Naive thymus-derived CD4-positive, alpha-beta T cell (primary cell): ENCODE results near the gene FOXQ1. TPM values are rescaled to one million over a fixed set of nuclear protein-coding genes. Genes with fewer than 3 reads are reported as not detected.

Source experiments
- ATAC-seq: fragments of 150-1000 bp; cut with Tn5 transposase; 2 replicates; pipeline ENCODE4 v1.10.0; 2021; ENCODE audit warnings: mild to moderate bottlenecking, moderate library complexity
- CTCF ChIA-PET: fragments of 350-600 bp; sonication (Branson Sonifier 250); formaldehyde crosslinking; loops from one replicate; lab custom pipeline; 2021; ENCODE audit warnings: antibody characterized with exemption; lab: Charles Lee
- POLR2A ChIA-PET: fragments of 350-600 bp; sonication (Branson Sonifier 250); formaldehyde crosslinking; loops from one replicate; lab custom pipeline; 2021; ENCODE audit warnings: antibody characterized with exemption, inconsistent platforms; lab: Charles Lee
- DNase-seq, 9 donors: peaks; one replicate each; pipeline versions ENCODE4 v3.0.0 to v3.0.0-alpha.2; 2020 to 2022; ENCODE audit warnings: mixed read lengths in 1 of 9
- H3K27ac ChIP-seq: one replicate; pipeline ENCODE4 v1.7.0; 2013; ENCODE audit warnings: mild to moderate bottlenecking, low read depth, low read length, moderate library complexity
- H3K27me3 ChIP-seq, 2 donors: one replicate each; pipeline ENCODE4 v1.7.0; 2013; ENCODE audit warnings: low read length in 2 of 2, mild to moderate bottlenecking in 2 of 2, moderate library complexity in 2 of 2; ENCODE audit not compliant: control insufficient read depth in 2 of 2, insufficient read depth in 2 of 2
- H3K36me3 ChIP-seq, 3 experiments: 1 replicate in 2 of 3; 2 replicates in 1 of 3; pipeline ENCODE4 v1.7.0; 2013; ENCODE audit warnings: low read length in 3 of 3, mild to moderate bottlenecking in 3 of 3, moderate library complexity in 1 of 3; ENCODE audit not compliant: insufficient read depth in 3 of 3, control insufficient read depth in 2 of 3
- H3K4me1 ChIP-seq, 2 donors: one replicate each; pipeline ENCODE4 v1.7.0; 2013; ENCODE audit warnings: low read length in 2 of 2, mild to moderate bottlenecking in 2 of 2, moderate library complexity in 1 of 2; ENCODE audit not compliant: control insufficient read depth in 2 of 2, insufficient read depth in 2 of 2
- H3K4me3 ChIP-seq: 2 replicates; pipeline ENCODE4 v1.7.0; 2013; ENCODE audit warnings: mild to moderate bottlenecking, low read length
- H3K9me3 ChIP-seq, 3 experiments: 1 replicate in 2 of 3; 2 replicates in 1 of 3; pipeline ENCODE4 v1.7.0; 2013; ENCODE audit warnings: low read length in 3 of 3; ENCODE audit not compliant: control insufficient read depth in 2 of 3
- H3K27ac Mint-ChIP-seq, 9 donors: one replicate each; pipeline ENCODE4 v1.8.0; 2020 to 2022; ENCODE audit warnings: mixed read lengths in 9 of 9, mild to moderate bottlenecking in 8 of 9, moderate library complexity in 5 of 9, inconsistent platforms in 2 of 9
- H3K27me3 Mint-ChIP-seq, 5 donors: one replicate each; pipeline ENCODE4 v1.8.0; 2021 to 2022; ENCODE audit warnings: mixed read lengths in 5 of 5, mild to moderate bottlenecking in 1 of 5
- H3K36me3 Mint-ChIP-seq, 5 donors: one replicate each; pipeline ENCODE4 v1.8.0; 2020 to 2022; ENCODE audit warnings: mixed read lengths in 5 of 5, mild to moderate bottlenecking in 3 of 5, inconsistent platforms in 1 of 5
- H3K4me1 Mint-ChIP-seq, 7 donors: one replicate each; pipeline ENCODE4 v1.8.0; 2020 to 2022; ENCODE audit warnings: mixed read lengths in 7 of 7, mild to moderate bottlenecking in 3 of 7, inconsistent platforms in 1 of 7
- H3K4me3 Mint-ChIP-seq, 10 donors: one replicate each; pipeline ENCODE4 v1.8.0; 2020 to 2022; ENCODE audit warnings: mild to moderate bottlenecking in 10 of 10, mixed read lengths in 10 of 10, moderate library complexity in 6 of 10, inconsistent platforms in 2 of 10
- H3K9me3 Mint-ChIP-seq, 11 donors: one replicate each; pipeline ENCODE4 v1.8.0; 2020 to 2022; ENCODE audit warnings: mixed read lengths in 11 of 11, mild to moderate bottlenecking in 4 of 11, inconsistent platforms in 1 of 11, moderate library complexity in 1 of 11
- intact Hi-C, 2 donors: fragments of 100-400 bp; cut with micrococcal nuclease; formaldehyde crosslinking; loops; one replicate each; pipeline ENCODE4 v1.15.1; 2023
- polyA plus RNA-seq, 2 donors: library from polyadenylated mRNA; unstranded; fragments of 300-500 nt; fragmentation: Illumina TruSeq; gene quantifications; one replicate each; pipeline ENCODE4 v1.2.3, GENCODE V29; 2021
- total RNA-seq, 6 experiments: library from RNA in 5 of 6; stranded (reverse) in 5 of 6; gene quantifications; 1 replicate in 5 of 6; 2 replicates in 1 of 6; pipeline ENCODE4 v1.2.3 and lab custom pipeline; 2021 to 2026

The FOXQ1 gene
- total RNA-seq, result not detected
- not detected for polyA plus RNA-seq
- total RNA-seq (lab: John Stamatoyannopoulos, UW), result not detected

- Histone ChIP-seq H3K27ac (no peak within 1 kb of the TSS), H3K36me3 (no peaks in the 10 kb centered on the region), H3K4me3 (no peak within 1 kb of the TSS), H3K9me3 (no peaks in the 10 kb centered on the region), H3K27me3 (peaks cover 7 to 8% of the 10 kb centered on the region in 2 donors), H3K4me1 (no peaks in the 10 kb centered on the region)
- Mint-ChIP-seq H3K27ac (peak within 1 kb of the TSS in 1 of 9 donors; percentile 78), H3K4me3 (peak within 1 kb of the TSS; percentile 25 to 84 (median 73)), H3K9me3 (peaks cover 0 to 5% (median 0%) of the 10 kb centered on the region in 11 donors), H3K4me1 (peaks cover 21 to 40% (median 32%) of the 10 kb centered on the region in 7 donors), H3K27me3 (peaks cover 65 to 79% (median 72%) of the 10 kb centered on the region in 5 donors), H3K36me3 (peaks cover 0 to 5% (median 0%) of the 10 kb centered on the region in 5 donors)
- ATAC-seq (peak; percentile 16), DNase-seq (peak in 1 of 9 donors; percentile 28)
- CTCF ChIA-PET, result no interaction called here
- intact Hi-C loops, result loop anchor here in 1 of 2 donors (5.0 kb wide), 2 partner anchors 301 to 514 kb away; no protein-coding TSS in a partner anchor
- POLR2A ChIA-PET, result no interaction called here
Measured at GRCh38 chr6:1311400-1312202, at the start of gene FOXQ1. TSS of gene FOXQ1 (plus strand) at chr6:1312098. CDS start at chr6:1312705, 607 bp downstream.

GRCh38 chr6:1262704-1263038 is 49.2 kb upstream of the FOXQ1 start:
- ATAC-seq, result no peak
- Histone ChIP-seq H3K27ac (no peak overlapping the region), H3K4me3 (no peak overlapping the region), H3K4me1 (no peaks in the 10 kb centered on the region), H3K27me3 (no peaks in the 10 kb centered on the region), H3K36me3 (no peaks in the 10 kb centered on the region), H3K9me3 (no peaks in the 10 kb centered on the region)
- intact Hi-C loops, result no loop called here
- no peak overlapping the region for H3K27ac Mint-ChIP-seq
- H3K27me3 Mint-ChIP-seq, result peaks cover 5 to 42% (median 25%) of the 10 kb centered on the region in 5 donors
- H3K9me3 Mint-ChIP-seq, result peaks cover 0 to 2% (median 0%) of the 10 kb centered on the region in 11 donors
- peaks cover 0 to 2% (median 0%) of the 10 kb centered on the region in 7 donors for H3K4me1 Mint-ChIP-seq
- no peak overlapping the region for H3K4me3 Mint-ChIP-seq
- no peak for DNase-seq
- no peaks in the 10 kb centered on the region for H3K36me3 Mint-ChIP-seq
- ChIA-PET POLR2A (no interaction called here), CTCF (no interaction called here)

- Mint-ChIP-seq H3K27me3 (peaks cover 5 to 44% (median 25%) of the 10 kb centered on the region in 5 donors), H3K36me3 (no peaks in the 10 kb centered on the region), H3K4me1 (peaks cover 0 to 2% (median 0%) of the 10 kb centered on the region in 7 donors), H3K9me3 (peaks cover 0 to 2% (median 0%) of the 10 kb centered on the region in 11 donors), H3K4me3 (no peak overlapping the region), H3K27ac (no peak overlapping the region)
- Histone ChIP-seq H3K27ac (no peak overlapping the region), H3K4me1 (no peaks in the 10 kb centered on the region), H3K9me3 (no peaks in the 10 kb centered on the region), H3K27me3 (no peaks in the 10 kb centered on the region), H3K36me3 (no peaks in the 10 kb centered on the region), H3K4me3 (no peak overlapping the region)
- ATAC-seq (peak; percentile 51), DNase-seq (no peak)
- ChIA-PET POLR2A (no interaction called here), CTCF (no interaction called here)
- intact Hi-C loops, result no loop called here
Measured at GRCh38 chr6:1263039-1263849, 48.7 kb upstream of the FOXQ1 start.

- ChIA-PET POLR2A (no interaction called here), CTCF (no interaction called here)
- no peaks in the 10 kb centered on the region for H3K4me1 ChIP-seq
- DNase-seq, result no peak
- peaks cover 4 to 44% (median 25%) of the 10 kb centered on the region in 5 donors for H3K27me3 Mint-ChIP-seq
- H3K9me3 ChIP-seq, result no peaks in the 10 kb centered on the region
- peaks cover 0 to 2% (median 0%) of the 10 kb centered on the region in 7 donors for H3K4me1 Mint-ChIP-seq
- no peaks in the 10 kb centered on the region for H3K36me3 ChIP-seq
- H3K4me3 Mint-ChIP-seq, result no peak overlapping the region
- H3K9me3 Mint-ChIP-seq, result peaks cover 0 to 2% (median 0%) of the 10 kb centered on the region in 11 donors
- H3K27ac Mint-ChIP-seq, result no peak overlapping the region
- H3K4me3 ChIP-seq, result no peak overlapping the region
- H3K36me3 Mint-ChIP-seq, result no peaks in the 10 kb centered on the region
- no peak overlapping the region for H3K27ac ChIP-seq
- intact Hi-C loops, result no loop called here
- H3K27me3 ChIP-seq, result no peaks in the 10 kb centered on the region
- no peak for ATAC-seq
Measured at GRCh38 chr6:1263850-1264377, 48.0 kb upstream of the FOXQ1 start.

- Mint-ChIP-seq H3K9me3 (no peaks in the 10 kb centered on the region), H3K4me1 (no peaks in the 10 kb centered on the region), H3K27ac (no peak overlapping the region), H3K36me3 (no peaks in the 10 kb centered on the region), H3K27me3 (peaks cover 0 to 44% (median 25%) of the 10 kb centered on the region in 5 donors), H3K4me3 (no peak overlapping the region)
- Histone ChIP-seq H3K9me3 (no peaks in the 10 kb centered on the region), H3K4me1 (no peaks in the 10 kb centered on the region), H3K4me3 (no peak overlapping the region), H3K27me3 (no peaks in the 10 kb centered on the region), H3K36me3 (no peaks in the 10 kb centered on the region), H3K27ac (no peak overlapping the region)
- DNase-seq (no peak), ATAC-seq (no peak)
- ChIA-PET POLR2A (no interaction called here), CTCF (no interaction called here)
- intact Hi-C loops, result no loop called here
Measured at GRCh38 chr6:1264619-1265445, 47.1 kb upstream of the FOXQ1 start.

GRCh38 chr6:1266686-1267056 is 45.2 kb upstream of the FOXQ1 start:
- Mint-ChIP-seq H3K27me3 (peaks cover 0 to 41% (median 19%) of the 10 kb centered on the region in 5 donors), H3K4me1 (no peaks in the 10 kb centered on the region), H3K9me3 (peaks cover 0 to 7% (median 4%) of the 10 kb centered on the region in 11 donors), H3K36me3 (peaks cover 0 to 3% (median 0%) of the 10 kb centered on the region in 5 donors), H3K4me3 (no peak overlapping the region), H3K27ac (no peak overlapping the region)
- Histone ChIP-seq H3K27me3 (no peaks in the 10 kb centered on the region), H3K27ac (no peak overlapping the region), H3K36me3 (no peaks in the 10 kb centered on the region), H3K4me3 (no peak overlapping the region), H3K9me3 (no peaks in the 10 kb centered on the region), H3K4me1 (no peaks in the 10 kb centered on the region)
- CTCF ChIA-PET, result no interaction called here
- no peak for ATAC-seq
- POLR2A ChIA-PET, result no interaction called here
- intact Hi-C loops, result no loop called here
- no peak for DNase-seq
